Measurements from ENCODE around the gene HPCAL1.

HPCAL1 gene

GRCh38 chr2:10305254-10305635 lies 2.5 kb downstream of the HPCAL1 start:
- Histone ChIP-seq H3K23ac (ENCODE audit: low read length) (no peak overlapping the region), H2BK5ac (ENCODE audit: low read length) (no peak overlapping the region), H2BK120ac (ENCODE audit: low read depth, low read length) (no peak overlapping the region), H2BK15ac (replicated peaks; ENCODE audit: low read depth) (no peak overlapping the region), H3K56ac (ENCODE audit: low read length) (no peak overlapping the region), H3K27me3 (ENCODE audit: insufficient read depth, low read length, poor library complexity) (peaks cover 21% of the 10 kb centered on the region), H3K4me1 (ENCODE audit: control insufficient read depth, low read depth, low read length) (no peaks in the 10 kb centered on the region), H3K18ac (ENCODE audit: low read length) (no peak overlapping the region), H3K4me3 (ENCODE audit: low read length) (no peak overlapping the region), H3K27ac (ENCODE audit: low read depth, low read length) (no peak overlapping the region), H3K4me2 (ENCODE audit: low read length) (no peak overlapping the region), H3K9ac (ENCODE audit: low read length) (no peak overlapping the region), H3K79me2 (ENCODE audit: control insufficient read depth, insufficient read depth, low read length) (no peaks in the 10 kb centered on the region), H3K79me1 (ENCODE audit: low read length) (no peaks in the 10 kb centered on the region), H2AK5ac (ENCODE audit: low read length) (no peak overlapping the region), H4K5ac (ENCODE audit: low read length) (no peak overlapping the region), H4K8ac (ENCODE audit: low read depth, low read length) (no peak overlapping the region), H3K4ac (ENCODE audit: low read depth, low read length) (no peak overlapping the region), H3K36me3 (ENCODE audit: control insufficient read depth, insufficient read depth, low read length) (no peaks in the 10 kb centered on the region)
- DNase-seq: no peak
- no CpG with 5 or more reads among the region's 4 CpGs for WGBS (ENCODE audit: extremely low coverage, insufficient coverage, low lambda C conversion rate)

GRCh38 chr2:10305715-10306114 lies 3.0 kb downstream of the HPCAL1 start:
- Histone ChIP-seq H2BK15ac (replicated peaks; ENCODE audit: low read depth) (no peak overlapping the region), H3K56ac (ENCODE audit: low read length) (no peak overlapping the region), H3K79me2 (ENCODE audit: control insufficient read depth, insufficient read depth, low read length) (no peaks in the 10 kb centered on the region), H4K8ac (ENCODE audit: low read depth, low read length) (no peak overlapping the region), H3K27me3 (ENCODE audit: insufficient read depth, low read length, poor library complexity) (peaks cover 21% of the 10 kb centered on the region), H3K23ac (ENCODE audit: low read length) (no peak overlapping the region), H3K9ac (ENCODE audit: low read length) (no peak overlapping the region), H3K4me1 (ENCODE audit: control insufficient read depth, low read depth, low read length) (no peaks in the 10 kb centered on the region), H2BK120ac (ENCODE audit: low read depth, low read length) (no peak overlapping the region), H3K18ac (ENCODE audit: low read length) (no peak overlapping the region), H3K36me3 (ENCODE audit: control insufficient read depth, insufficient read depth, low read length) (no peaks in the 10 kb centered on the region), H3K4me3 (ENCODE audit: low read length) (no peak overlapping the region), H2AK5ac (ENCODE audit: low read length) (no peak overlapping the region), H3K4me2 (ENCODE audit: low read length) (no peak overlapping the region), H3K4ac (ENCODE audit: low read depth, low read length) (no peak overlapping the region), H3K27ac (ENCODE audit: low read depth, low read length) (no peak overlapping the region), H2BK5ac (ENCODE audit: low read length) (no peak overlapping the region), H3K79me1 (ENCODE audit: low read length) (no peaks in the 10 kb centered on the region), H4K5ac (ENCODE audit: low read length) (no peak overlapping the region)
- no CpG with 5 or more reads among the region's 10 CpGs for WGBS (ENCODE audit: extremely low coverage, insufficient coverage, low lambda C conversion rate)
- peak; percentile 67 for DNase-seq

- H3K9ac ChIP-seq (ENCODE audit: low read length): no peak overlapping the region
- H2AK5ac ChIP-seq (ENCODE audit: low read length): no peak overlapping the region
- H3K79me2 ChIP-seq (ENCODE audit: control insufficient read depth, insufficient read depth, low read length): no peaks in the 10 kb centered on the region
- DNase-seq: no peak
- no peak overlapping the region for H3K56ac ChIP-seq (ENCODE audit: low read length)
- no peak overlapping the region for H3K23ac ChIP-seq (ENCODE audit: low read length)
- H4K5ac ChIP-seq (ENCODE audit: low read length): no peak overlapping the region
- no peak overlapping the region for H3K4ac ChIP-seq (ENCODE audit: low read depth, low read length)
- no peak overlapping the region for H2BK5ac ChIP-seq (ENCODE audit: low read length)
- peaks cover 21% of the 10 kb centered on the region for H3K27me3 ChIP-seq (ENCODE audit: insufficient read depth, low read length, poor library complexity)
- H2BK15ac ChIP-seq (replicated peaks; ENCODE audit: low read depth): no peak overlapping the region
- no peaks in the 10 kb centered on the region for H3K36me3 ChIP-seq (ENCODE audit: control insufficient read depth, insufficient read depth, low read length)
- H4K8ac ChIP-seq (ENCODE audit: low read depth, low read length): no peak overlapping the region
- no peak overlapping the region for H3K18ac ChIP-seq (ENCODE audit: low read length)
- no peak overlapping the region for H2BK120ac ChIP-seq (ENCODE audit: low read depth, low read length)
- H3K4me1 ChIP-seq (ENCODE audit: control insufficient read depth, low read depth, low read length): no peaks in the 10 kb centered on the region
- no CpG with 5 or more reads among the region's 4 CpGs for WGBS (ENCODE audit: extremely low coverage, insufficient coverage, low lambda C conversion rate)
- no peak overlapping the region for H3K4me3 ChIP-seq (ENCODE audit: low read length)
- no peak overlapping the region for H3K27ac ChIP-seq (ENCODE audit: low read depth, low read length)
- no peak overlapping the region for H3K4me2 ChIP-seq (ENCODE audit: low read length)
- no peaks in the 10 kb centered on the region for H3K79me1 ChIP-seq (ENCODE audit: low read length)
Observed at GRCh38 chr2:10306901-10307463, 4.3 kb downstream of the HPCAL1 start.

- Histone ChIP-seq H3K79me2 (ENCODE audit: control insufficient read depth, insufficient read depth, low read length) (no peaks in the 10 kb centered on the region), H2BK120ac (ENCODE audit: low read depth, low read length) (no peak overlapping the region), H3K27ac (ENCODE audit: low read depth, low read length) (no peak overlapping the region), H3K4me3 (ENCODE audit: low read length) (no peak overlapping the region), H3K56ac (ENCODE audit: low read length) (no peak overlapping the region), H2AK5ac (ENCODE audit: low read length) (no peak overlapping the region), H2BK5ac (ENCODE audit: low read length) (no peak overlapping the region), H3K9ac (ENCODE audit: low read length) (no peak overlapping the region), H3K27me3 (ENCODE audit: insufficient read depth, low read length, poor library complexity) (peaks cover 21% of the 10 kb centered on the region), H2BK15ac (replicated peaks; ENCODE audit: low read depth) (no peak overlapping the region), H3K4ac (ENCODE audit: low read depth, low read length) (no peak overlapping the region), H4K8ac (ENCODE audit: low read depth, low read length) (no peak overlapping the region), H3K4me1 (ENCODE audit: control insufficient read depth, low read depth, low read length) (no peaks in the 10 kb centered on the region), H3K18ac (ENCODE audit: low read length) (no peak overlapping the region), H3K23ac (ENCODE audit: low read length) (no peak overlapping the region), H4K5ac (ENCODE audit: low read length) (no peak overlapping the region), H3K4me2 (ENCODE audit: low read length) (no peak overlapping the region), H3K36me3 (ENCODE audit: control insufficient read depth, insufficient read depth, low read length) (no peaks in the 10 kb centered on the region), H3K79me1 (ENCODE audit: low read length) (peaks cover 3% of the 10 kb centered on the region)
- no CpG with 5 or more reads among the region's 7 CpGs for WGBS (ENCODE audit: extremely low coverage, insufficient coverage, low lambda C conversion rate)
- no peak for DNase-seq
Observed at GRCh38 chr2:10307561-10308156, 5.0 kb downstream of the HPCAL1 start.

GRCh38 chr2:10308866-10309265 lies 6.2 kb downstream of the HPCAL1 start:
- Histone ChIP-seq H3K4ac (ENCODE audit: low read depth, low read length) (no peak overlapping the region), H3K27me3 (ENCODE audit: insufficient read depth, low read length, poor library complexity) (peaks cover 14% of the 10 kb centered on the region), H3K4me3 (ENCODE audit: low read length) (no peak overlapping the region), H2BK120ac (ENCODE audit: low read depth, low read length) (no peak overlapping the region), H3K23ac (ENCODE audit: low read length) (no peak overlapping the region), H3K4me2 (ENCODE audit: low read length) (no peak overlapping the region), H3K9ac (ENCODE audit: low read length) (no peak overlapping the region), H2AK5ac (ENCODE audit: low read length) (no peak overlapping the region), H2BK5ac (ENCODE audit: low read length) (no peak overlapping the region), H3K36me3 (ENCODE audit: control insufficient read depth, insufficient read depth, low read length) (no peaks in the 10 kb centered on the region), H4K5ac (ENCODE audit: low read length) (no peak overlapping the region), H4K8ac (ENCODE audit: low read depth, low read length) (no peak overlapping the region), H3K56ac (ENCODE audit: low read length) (no peak overlapping the region), H3K79me2 (ENCODE audit: control insufficient read depth, insufficient read depth, low read length) (no peaks in the 10 kb centered on the region), H3K4me1 (ENCODE audit: control insufficient read depth, low read depth, low read length) (no peaks in the 10 kb centered on the region), H3K18ac (ENCODE audit: low read length) (no peak overlapping the region), H2BK15ac (replicated peaks; ENCODE audit: low read depth) (no peak overlapping the region), H3K27ac (ENCODE audit: low read depth, low read length) (no peak overlapping the region), H3K79me1 (ENCODE audit: low read length) (peaks cover 3% of the 10 kb centered on the region)
- WGBS (ENCODE audit: extremely low coverage, insufficient coverage, low lambda C conversion rate): no CpG with 5 or more reads among the region's 2 CpGs
- DNase-seq: no peak

GRCh38 chr2:10309286-10309685 lies 6.6 kb downstream of the HPCAL1 start:
- no peak overlapping the region for H3K4me2 ChIP-seq (ENCODE audit: low read length)
- H3K9ac ChIP-seq (ENCODE audit: low read length): no peak overlapping the region
- no peak overlapping the region for H3K4me3 ChIP-seq (ENCODE audit: low read length)

More at GRCh38 chr2:10309286-10309685, 6.6 kb downstream of the HPCAL1 start:
- no peak overlapping the region for H2BK5ac ChIP-seq (ENCODE audit: low read length)
- peaks cover 10% of the 10 kb centered on the region for H3K27me3 ChIP-seq (ENCODE audit: insufficient read depth, low read length, poor library complexity)
- no peak overlapping the region for H2BK15ac ChIP-seq (replicated peaks; ENCODE audit: low read depth)
- H2BK120ac ChIP-seq (ENCODE audit: low read depth, low read length): no peak overlapping the region
- DNase-seq: no peak
- H4K8ac ChIP-seq (ENCODE audit: low read depth, low read length): no peak overlapping the region
- no peak overlapping the region for H4K5ac ChIP-seq (ENCODE audit: low read length)
- no peak overlapping the region for H2AK5ac ChIP-seq (ENCODE audit: low read length)
- H3K18ac ChIP-seq (ENCODE audit: low read length): no peak overlapping the region
- no peak overlapping the region for H3K27ac ChIP-seq (ENCODE audit: low read depth, low read length)
- H3K79me1 ChIP-seq (ENCODE audit: low read length): peaks cover 3% of the 10 kb centered on the region
- no peaks in the 10 kb centered on the region for H3K36me3 ChIP-seq (ENCODE audit: control insufficient read depth, insufficient read depth, low read length)
- H3K79me2 ChIP-seq (ENCODE audit: control insufficient read depth, insufficient read depth, low read length): no peaks in the 10 kb centered on the region
- no peaks in the 10 kb centered on the region for H3K4me1 ChIP-seq (ENCODE audit: control insufficient read depth, low read depth, low read length)
- H3K4ac ChIP-seq (ENCODE audit: low read depth, low read length): no peak overlapping the region
- WGBS (ENCODE audit: extremely low coverage, insufficient coverage, low lambda C conversion rate): no CpG with 5 or more reads among the region's 3 CpGs
- peak overlapping the region; percentile 11 for H3K23ac ChIP-seq (ENCODE audit: low read length)
- no peak overlapping the region for H3K56ac ChIP-seq (ENCODE audit: low read length)
